Transverse colon (tissue), 4 donors: ENCODE results near the gene TRIM9. TPM values are rescaled to one million over a fixed set of nuclear protein-coding genes. Genes with fewer than 3 reads are reported as not detected.
A peak's percentile ranks its signal among the peaks of the same experiment; 100 is the strongest.

ENCODE experiments used
- DNase-seq: peaks from one replicate; pipeline ENCODE4 v3.0.0-alpha.2; 2019
- H3K27ac ChIP-seq, 4 donors: fragments of 200-600 bp; sonication (generic); 2 replicates each; pipeline ENCODE4 v1.5.1; 2016 to 2018; ENCODE audit warnings: inconsistent platforms in 4 of 4
- H3K27me3 ChIP-seq: fragments of 200-600 bp; sonication (generic); 2 replicates; pipeline ENCODE4 v1.5.1; 2017; ENCODE audit warnings: inconsistent platforms
- H3K36me3 ChIP-seq, 4 donors: fragments of 200-600 bp; sonication (generic); 2 replicates each; pipeline ENCODE4 v1.5.1; 2017 to 2019; ENCODE audit warnings: inconsistent platforms in 4 of 4
- H3K4me1 ChIP-seq, 4 donors: fragments of 200-600 bp; sonication (generic); 2 replicates each; pipeline ENCODE4 v1.5.1; 2017 to 2020; ENCODE audit warnings: inconsistent platforms in 4 of 4
- H3K4me3 ChIP-seq, 4 donors: fragments of 200-600 bp; sonication (generic); 1 replicate in 1 of 4; 2 replicates in 3 of 4; pipeline versions ENCODE4 v1.5.1 to v1.6.1; 2017 to 2019; ENCODE audit warnings: inconsistent platforms in 4 of 4
- H3K9me3 ChIP-seq, 2 donors: fragments of 200-600 bp; sonication (generic); 2 replicates each; pipeline ENCODE4 v1.5.1; 2017 to 2019; ENCODE audit warnings: inconsistent platforms in 2 of 2
- EP300 ChIP-seq: sonication (generic); formaldehyde crosslinking; IDR thresholded peaks from one replicate; pipeline ENCODE4 v1.6.1; 2017; ENCODE audit warnings: antibody characterized with exemption, low read depth
- POLR2A ChIP-seq: fragments of 450-650 bp; IDR thresholded peaks from one replicate; pipeline ENCODE4 v1.6.1; 2016; ENCODE audit warnings: antibody characterized with exemption, mild to moderate bottlenecking, moderate library complexity
- POLR2AphosphoS5 ChIP-seq, 3 donors: sonication (generic); formaldehyde crosslinking; IDR thresholded peaks; one replicate each; pipeline ENCODE4 v1.6.1; 2016; ENCODE audit warnings: antibody characterized with exemption in 3 of 3
- WGBS, 2 donors: methylation state at CpG; one replicate each; pipeline ENCODE4 v1.1.5; 2018; ENCODE audit warnings: low coverage in 1 of 2; 5-methylcytosine and 5-hydroxymethylcytosine counted together
- in situ Hi-C, 4 donors: fragments of 200-750 bp; cut with MboI; loops; one replicate each; pipeline versions ENCODE4 v1.15.0 to v1.15.1; 2017; ENCODE audit warnings: low sequenced_read_pairs in 3 of 4, low pct_ligation_motif_present in 1 of 4, low pct_unique_long_range_greater_than_20kb in 1 of 4
- intact Hi-C: fragments of 100-400 bp; cut with DNase I; formaldehyde crosslinking; loops from one replicate; pipeline ENCODE4 v1.15.1; 2023; ENCODE audit warnings: low total_unique reads
- total RNA-seq, 4 donors: library from RNA; depleted of rRNA; stranded (reverse); fragments of >200 nt; gene quantifications; one replicate each; pipeline ENCODE4 v1.1.0, GENCODE V29; 2016
- TF ChIP-seq, protein P1 (sequence below), 5 experiments: fragments of 200-600 bp in 3 of 5; fragments of 450-650 bp in 2 of 5; sonication (generic) in 3 of 5; IDR thresholded peaks; 1 replicate in 2 of 5; 2 replicates in 3 of 5; pipeline ENCODE4 v1.5.1; 2016 to 2017; ENCODE audit warnings: antibody characterized with exemption in 5 of 5, inconsistent platforms in 3 of 5, mild to moderate bottlenecking in 2 of 5, moderate library complexity in 1 of 5

Gene TRIM9
- total RNA-seq, 4 donors from 2014 or later, result 9.2 to 21.3 (median 16.1) TPM

DNA sequence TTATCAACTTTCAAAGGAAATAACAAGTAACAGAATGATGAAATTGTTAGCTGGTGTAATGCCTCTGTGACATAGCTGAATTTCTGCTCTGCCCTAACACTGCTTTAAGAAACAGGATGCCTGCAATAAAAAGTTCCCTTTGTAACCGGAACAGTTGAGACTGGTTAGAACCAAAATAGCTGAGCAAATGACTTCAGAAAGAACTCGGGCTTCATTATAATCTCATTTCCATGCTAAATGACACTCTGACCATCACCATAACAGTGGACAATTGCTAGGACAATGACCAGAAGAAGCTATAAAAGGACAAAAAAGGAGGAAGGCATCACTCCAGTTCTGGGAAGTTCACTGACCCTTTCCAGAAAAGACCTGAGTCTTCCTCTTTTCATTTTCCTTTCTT is 127.1 kb downstream of the TRIM9 start:
- Histone ChIP-seq H3K27ac (no peak overlapping the region), H3K4me3 (no peak overlapping the region), H3K27me3 (no peaks in the 10 kb centered on the region), H3K9me3 (no peaks in the 10 kb centered on the region), H3K36me3 (no peaks in the 10 kb centered on the region), H3K4me1 (peaks cover 0 to 8% (median 3%) of the 10 kb centered on the region in 4 donors)
- intact Hi-C loops, result no loop called here
- in situ Hi-C loops, result loop anchor here in 3 of 4 donors (25.0 kb wide), 3 partner anchors 245 to 820 kb away; partner anchors contain the start of gene TMX1 (in 1 of the 3)
- DNase-seq, result no peak
- no peak for TF ChIP-seq EP300
- TF ChIP-seq POLR2AphosphoS5 (IDR thresholded peaks at IDR 0.05), result no peak
- TF ChIP-seq, protein P1, sequence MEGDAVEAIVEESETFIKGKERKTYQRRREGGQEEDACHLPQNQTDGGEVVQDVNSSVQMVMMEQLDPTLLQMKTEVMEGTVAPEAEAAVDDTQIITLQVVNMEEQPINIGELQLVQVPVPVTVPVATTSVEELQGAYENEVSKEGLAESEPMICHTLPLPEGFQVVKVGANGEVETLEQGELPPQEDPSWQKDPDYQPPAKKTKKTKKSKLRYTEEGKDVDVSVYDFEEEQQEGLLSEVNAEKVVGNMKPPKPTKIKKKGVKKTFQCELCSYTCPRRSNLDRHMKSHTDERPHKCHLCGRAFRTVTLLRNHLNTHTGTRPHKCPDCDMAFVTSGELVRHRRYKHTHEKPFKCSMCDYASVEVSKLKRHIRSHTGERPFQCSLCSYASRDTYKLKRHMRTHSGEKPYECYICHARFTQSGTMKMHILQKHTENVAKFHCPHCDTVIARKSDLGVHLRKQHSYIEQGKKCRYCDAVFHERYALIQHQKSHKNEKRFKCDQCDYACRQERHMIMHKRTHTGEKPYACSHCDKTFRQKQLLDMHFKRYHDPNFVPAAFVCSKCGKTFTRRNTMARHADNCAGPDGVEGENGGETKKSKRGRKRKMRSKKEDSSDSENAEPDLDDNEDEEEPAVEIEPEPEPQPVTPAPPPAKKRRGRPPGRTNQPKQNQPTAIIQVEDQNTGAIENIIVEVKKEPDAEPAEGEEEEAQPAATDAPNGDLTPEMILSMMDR (IDR thresholded peaks at IDR 0.05), result no peak
- no peak for TF ChIP-seq POLR2A
- 36% methylated on average over 2 of the region's 2 CpGs; no CpG with 5 or more reads in 1 of the 2 donors for WGBS, 2 donors

DNA sequence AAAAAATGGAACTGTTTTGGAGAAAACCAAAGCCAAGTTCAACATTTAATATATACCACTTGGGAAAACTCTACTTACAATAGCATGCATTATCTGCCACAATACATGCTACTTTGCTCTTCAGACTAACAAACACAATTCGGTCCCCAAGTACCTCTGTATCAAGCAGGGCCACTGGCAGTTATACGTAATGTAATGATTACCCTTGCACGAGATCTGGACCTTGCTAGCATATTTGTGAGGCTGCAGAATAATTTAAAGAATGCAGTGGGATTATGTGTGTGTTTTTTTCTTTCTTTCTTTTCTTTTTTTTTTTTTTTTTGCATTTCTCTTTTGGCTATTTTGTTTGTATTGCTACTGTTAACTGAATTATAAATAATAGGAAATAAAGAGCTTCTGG is 127.8 kb downstream of the TRIM9 start:
- peaks cover 0 to 13% (median 5%) of the 10 kb centered on the region in 4 donors for H3K4me1 ChIP-seq
- TF ChIP-seq EP300 (no peak), POLR2A (no peak), POLR2AphosphoS5 (IDR thresholded peaks at IDR 0.05) (no peak)
- TF ChIP-seq, protein P1 (IDR thresholded peaks at IDR 0.05), result no peak
- H3K9me3 ChIP-seq, result no peaks in the 10 kb centered on the region
- H3K4me3 ChIP-seq, result no peak overlapping the region
- H3K27me3 ChIP-seq, result no peaks in the 10 kb centered on the region
- DNase-seq, result no peak
- H3K27ac ChIP-seq, result no peak overlapping the region
- intact Hi-C loops, result no loop called here
- H3K36me3 ChIP-seq, result no peaks in the 10 kb centered on the region
- WGBS, 2 donors, result 41 to 59% methylated on average over 3 of the region's 3 CpGs
- in situ Hi-C loops, result loop anchor here in 3 of 4 donors (25.0 kb wide), 3 partner anchors 245 to 820 kb away; partner anchors contain the start of gene TMX1 (in 1 of the 3)

DNA sequence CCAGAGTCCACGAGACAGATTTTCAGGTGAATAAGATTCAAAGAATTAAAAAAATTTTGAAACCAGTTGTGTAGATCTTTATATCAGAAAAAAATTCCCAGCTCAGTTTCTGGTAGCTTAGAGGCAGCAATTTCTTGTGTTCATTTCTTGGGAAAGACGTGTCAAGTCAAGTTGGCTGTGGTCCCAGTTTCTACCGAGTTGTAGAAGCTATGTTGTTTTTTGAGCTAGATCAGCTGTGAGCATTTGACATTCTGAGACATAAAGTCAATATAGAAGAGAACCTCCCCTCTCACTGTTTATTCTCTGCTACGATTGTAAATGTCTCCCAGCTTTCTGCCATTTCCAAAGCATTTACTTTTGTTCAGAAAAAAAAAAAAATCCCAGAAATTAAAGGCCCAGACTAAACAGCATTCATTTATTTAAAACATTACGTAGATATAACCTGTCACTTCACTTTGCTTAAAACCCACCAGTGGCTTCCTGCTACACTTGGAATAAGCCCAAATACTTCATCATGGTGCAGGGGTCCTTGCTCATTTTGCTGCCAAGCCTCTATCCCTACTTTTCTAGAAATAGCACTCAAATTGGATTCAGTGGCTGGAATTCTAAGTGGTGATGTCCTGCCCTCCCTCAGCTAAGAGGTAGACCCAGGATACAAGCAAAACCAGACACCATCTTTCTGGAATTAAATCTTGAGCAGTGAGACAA is 130.1 kb downstream of the TRIM9 start:
- Histone ChIP-seq H3K4me1 (peaks cover 2 to 29% (median 9%) of the 10 kb centered on the region in 4 donors), H3K9me3 (no peaks in the 10 kb centered on the region), H3K27ac (peak overlapping the region; percentile 15 to 55 (median 50)), H3K4me3 (no peak overlapping the region), H3K36me3 (no peaks in the 10 kb centered on the region), H3K27me3 (no peaks in the 10 kb centered on the region)
- in situ Hi-C loops (loop anchor here in 3 of 4 donors (25.0 kb wide), 3 partner anchors 247 to 822 kb away; partner anchors contain the start of gene TMX1 (in 1 of the 3)), intact Hi-C loops (no loop called here)
- DNase-seq, result peak; percentile 44
- TF ChIP-seq, protein P1 (IDR thresholded peaks at IDR 0.05), result no peak
- TF ChIP-seq POLR2AphosphoS5 (IDR thresholded peaks at IDR 0.05) (peak; percentile 20 to 54 (median 23)), EP300 (no peak), POLR2A (no peak)
- 27 to 31% methylated on average over 5 of the region's 5 CpGs for WGBS, 2 donors

DNA sequence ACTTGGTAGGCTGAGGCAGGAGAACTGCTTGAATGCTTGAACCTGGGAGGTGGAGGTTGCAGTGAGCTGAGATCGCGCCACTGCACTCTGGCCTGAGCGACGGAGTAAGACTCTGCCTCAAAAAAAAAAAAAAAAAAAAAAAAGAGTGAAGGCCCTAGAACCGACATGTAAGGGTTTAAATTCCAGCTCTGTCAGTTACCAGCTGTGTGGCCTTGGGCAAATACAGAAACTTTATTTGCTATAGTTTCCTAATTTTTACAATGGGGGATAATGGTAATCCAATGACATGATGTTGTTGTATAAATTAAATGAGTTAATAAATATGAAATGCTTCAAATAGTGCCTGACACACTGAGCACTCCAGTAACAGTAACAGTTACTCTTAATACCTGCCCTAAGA is 131.0 kb downstream of the TRIM9 start:
- TF ChIP-seq EP300 (no peak), POLR2A (no peak), POLR2AphosphoS5 (IDR thresholded peaks at IDR 0.05) (no peak)
- TF ChIP-seq, protein P1 (IDR thresholded peaks at IDR 0.05), result no peak
- Histone ChIP-seq H3K4me3 (no peak overlapping the region), H3K4me1 (peaks cover 2 to 29% (median 9%) of the 10 kb centered on the region in 4 donors), H3K27ac (peak overlapping the region in 2 of 4 donors; percentile 50 to 55), H3K36me3 (no peaks in the 10 kb centered on the region), H3K9me3 (no peaks in the 10 kb centered on the region), H3K27me3 (no peaks in the 10 kb centered on the region)
- DNase-seq, result no peak
- WGBS, 2 donors, result 50 to 89% methylated on average over 1 to 5 of the region's 5 CpGs
- intact Hi-C loops, result no loop called here
- in situ Hi-C loops, result loop anchor here in 3 of 4 donors (25.0 kb wide), 3 partner anchors 248 to 823 kb away; partner anchors contain the start of gene TMX1 (in 1 of the 3)
